ENCODE data around the gene HEY2.

The HEY2 gene

DNA sequence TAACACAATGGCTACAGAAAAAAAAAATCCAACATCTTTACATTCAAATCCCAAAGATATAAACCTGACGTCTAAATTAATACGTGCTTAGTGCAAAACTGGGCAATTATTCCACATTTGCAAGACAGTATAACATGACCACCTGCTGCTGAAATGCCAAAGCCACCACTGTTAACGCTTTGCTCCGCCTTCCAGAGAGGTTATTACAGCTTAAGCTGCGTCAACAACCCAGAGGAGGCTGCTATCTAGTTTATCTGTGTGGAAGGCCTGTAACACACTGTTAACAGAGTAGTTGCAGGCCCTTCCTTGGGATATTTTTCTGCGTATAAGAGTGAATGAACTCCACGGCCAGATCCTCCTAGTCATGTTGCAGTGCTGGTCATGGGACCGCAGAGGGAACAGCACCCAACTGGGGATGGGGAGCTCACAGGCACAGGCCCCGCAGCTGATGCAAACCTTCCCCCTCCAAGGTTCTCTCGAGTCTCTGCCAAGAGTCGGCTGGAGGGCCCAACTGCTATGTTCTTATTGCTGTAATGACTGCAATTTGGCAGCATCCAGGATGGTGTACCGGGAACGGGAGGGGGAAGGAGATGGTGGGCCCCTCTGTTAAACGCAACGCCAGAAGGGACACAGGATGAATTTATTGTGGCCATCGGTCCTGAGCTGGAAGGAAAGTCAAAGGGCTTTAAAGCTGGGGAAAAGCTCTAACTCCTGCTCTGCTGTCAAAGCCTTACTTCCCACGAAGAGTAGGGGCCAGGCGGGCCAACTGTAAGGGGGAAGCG lies 40.3 kb downstream of the HEY2 start:
- TF ChIP-seq, protein P1, sequence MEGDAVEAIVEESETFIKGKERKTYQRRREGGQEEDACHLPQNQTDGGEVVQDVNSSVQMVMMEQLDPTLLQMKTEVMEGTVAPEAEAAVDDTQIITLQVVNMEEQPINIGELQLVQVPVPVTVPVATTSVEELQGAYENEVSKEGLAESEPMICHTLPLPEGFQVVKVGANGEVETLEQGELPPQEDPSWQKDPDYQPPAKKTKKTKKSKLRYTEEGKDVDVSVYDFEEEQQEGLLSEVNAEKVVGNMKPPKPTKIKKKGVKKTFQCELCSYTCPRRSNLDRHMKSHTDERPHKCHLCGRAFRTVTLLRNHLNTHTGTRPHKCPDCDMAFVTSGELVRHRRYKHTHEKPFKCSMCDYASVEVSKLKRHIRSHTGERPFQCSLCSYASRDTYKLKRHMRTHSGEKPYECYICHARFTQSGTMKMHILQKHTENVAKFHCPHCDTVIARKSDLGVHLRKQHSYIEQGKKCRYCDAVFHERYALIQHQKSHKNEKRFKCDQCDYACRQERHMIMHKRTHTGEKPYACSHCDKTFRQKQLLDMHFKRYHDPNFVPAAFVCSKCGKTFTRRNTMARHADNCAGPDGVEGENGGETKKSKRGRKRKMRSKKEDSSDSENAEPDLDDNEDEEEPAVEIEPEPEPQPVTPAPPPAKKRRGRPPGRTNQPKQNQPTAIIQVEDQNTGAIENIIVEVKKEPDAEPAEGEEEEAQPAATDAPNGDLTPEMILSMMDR (conservative IDR thresholded peaks at IDR 0.05; ENCODE audit: control insufficient read depth, insufficient read depth, low read depth, low read length), result no peak
- DNase-seq (ENCODE audit: low read depth), result peak; percentile 58
- H3K4me3 ChIP-seq (ENCODE audit: control insufficient read depth, low read depth, low read length), result peak overlapping the region; percentile 92

DNA sequence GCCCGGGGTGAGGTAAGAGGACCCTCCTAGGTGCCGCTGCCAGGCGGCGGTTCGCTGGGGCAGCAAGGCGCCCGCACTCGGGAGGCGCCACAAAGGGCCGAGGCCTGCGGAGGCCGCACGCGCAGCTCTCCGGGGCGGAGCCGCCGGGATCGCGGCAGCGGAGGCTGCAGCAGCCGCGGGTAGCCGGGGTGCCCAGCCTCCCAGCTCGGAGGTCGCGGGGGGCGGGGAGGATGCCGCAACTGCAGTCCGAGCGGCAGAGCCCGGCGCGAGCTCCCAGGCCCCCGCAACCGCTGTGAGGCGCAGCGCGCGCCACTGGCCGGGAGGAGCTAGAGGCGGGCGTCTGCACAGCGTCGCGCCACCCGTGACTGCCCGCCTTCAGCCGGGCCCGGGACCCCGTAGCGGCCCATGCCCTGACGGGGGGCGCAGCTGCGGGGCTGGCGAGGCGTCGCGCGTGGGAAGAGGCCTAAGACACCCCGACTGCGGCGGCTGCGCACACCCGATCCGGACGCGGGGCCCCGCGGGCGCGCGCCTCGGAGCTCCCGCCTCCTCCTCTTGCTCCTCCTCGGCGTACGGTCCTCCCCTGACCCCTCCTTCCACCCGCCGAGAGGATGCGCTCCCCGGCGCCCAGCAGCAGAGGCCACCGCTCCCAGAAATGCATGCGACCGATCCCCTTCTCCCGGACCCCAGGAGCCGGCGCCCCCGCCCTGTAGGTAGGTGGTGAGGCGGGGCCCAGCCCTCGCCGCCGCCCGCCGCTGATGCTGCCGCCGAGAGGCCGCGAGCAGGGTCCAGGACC lies 41.1 kb downstream of the HEY2 start, which contains the start of gene NCOA7:
Gene NCOA7, plus strand, starts transcription at position 603 of the 793 bp plus-strand sequence. CDS start 24,395 bp downstream, outside the sequence.
- DNase-seq (ENCODE audit: low read depth), result peak; percentile 65
- peak within 1 kb of the TSS; percentile 92 for H3K4me3 ChIP-seq (ENCODE audit: control insufficient read depth, low read depth, low read length)
- TF ChIP-seq, protein P1 (conservative IDR thresholded peaks at IDR 0.05; ENCODE audit: control insufficient read depth, insufficient read depth, low read depth, low read length), result no peak

DNA sequence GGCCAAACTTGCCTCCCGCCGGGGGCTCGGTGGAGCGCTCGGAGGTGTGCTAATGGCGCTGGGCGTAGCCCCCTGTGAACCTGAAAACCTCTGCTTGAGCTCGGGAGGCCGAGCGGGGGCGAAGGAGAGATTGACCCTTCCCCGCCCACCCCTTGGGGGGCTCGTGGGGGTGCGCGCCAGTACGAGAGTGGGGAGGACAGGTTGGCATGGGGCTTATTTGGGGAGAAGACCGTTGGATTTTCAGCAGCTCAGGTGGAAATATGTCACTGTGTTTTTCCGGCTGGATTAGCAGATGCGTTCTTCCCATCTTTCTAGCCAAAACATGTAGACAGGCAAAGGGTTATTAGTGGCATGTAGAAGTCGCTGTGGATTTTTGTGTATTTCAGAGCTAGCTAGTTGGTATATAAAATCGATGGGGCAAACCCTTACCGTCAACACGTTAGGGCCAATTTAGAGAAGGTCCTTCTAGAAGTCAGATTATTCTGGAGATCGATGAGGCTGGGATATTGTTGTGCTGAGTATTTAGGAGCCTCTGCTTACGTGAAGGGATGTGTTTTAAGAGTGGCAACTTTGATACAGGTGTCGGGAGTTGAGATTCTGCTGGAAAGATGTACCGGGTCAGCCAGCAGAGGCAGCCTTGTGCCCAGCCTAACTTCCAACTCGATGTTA lies 41.9 kb downstream of the HEY2 start:
- peak; percentile 63 for DNase-seq (ENCODE audit: low read depth)
- peak overlapping the region; percentile 92 for H3K4me3 ChIP-seq (ENCODE audit: control insufficient read depth, low read depth, low read length)
- TF ChIP-seq, protein P1 (conservative IDR thresholded peaks at IDR 0.05; ENCODE audit: control insufficient read depth, insufficient read depth, low read depth, low read length), result peak; percentile 75

DNA sequence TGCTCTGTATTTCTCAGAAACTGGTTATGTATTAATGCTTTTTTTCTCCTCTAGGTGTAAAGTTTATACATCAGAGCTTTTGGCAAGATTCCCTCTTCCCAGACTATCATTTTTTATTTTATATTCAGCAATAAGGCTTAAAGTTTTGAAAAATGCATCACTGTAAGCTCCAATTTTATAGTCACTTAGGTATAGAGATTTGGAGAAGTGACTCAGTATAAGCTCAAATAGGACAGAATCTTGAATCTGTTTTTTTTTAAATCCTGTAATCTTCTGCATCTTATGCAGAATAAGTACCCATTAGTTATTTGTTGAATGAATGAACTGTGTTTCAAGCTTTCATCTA lies 42.4 kb downstream of the HEY2 start:
- no peak for DNase-seq (ENCODE audit: low read depth)
- TF ChIP-seq, protein P1 (conservative IDR thresholded peaks at IDR 0.05; ENCODE audit: control insufficient read depth, insufficient read depth, low read depth, low read length), result no peak
- peak overlapping the region; percentile 92 for H3K4me3 ChIP-seq (ENCODE audit: control insufficient read depth, low read depth, low read length)

DNA sequence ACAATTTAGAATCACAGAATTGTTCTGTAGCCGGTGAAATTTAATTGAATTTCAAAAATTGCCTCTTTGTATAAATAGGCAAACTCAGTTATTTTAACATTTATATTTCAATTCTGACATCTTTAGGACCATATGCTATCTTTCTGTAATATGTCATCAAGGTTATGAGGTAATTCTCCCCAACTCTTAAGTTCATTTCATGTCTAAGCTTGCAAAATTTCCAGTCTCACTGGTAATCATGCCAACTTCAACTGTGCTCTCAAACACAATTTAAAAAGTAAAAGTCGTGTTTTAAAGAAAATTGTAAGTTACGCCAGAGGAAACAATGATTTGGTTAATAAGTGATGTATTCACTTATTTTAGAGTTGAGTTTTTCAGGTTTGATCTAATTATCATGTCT lies 42.7 kb downstream of the HEY2 start:
- TF ChIP-seq, protein P1 (conservative IDR thresholded peaks at IDR 0.05; ENCODE audit: control insufficient read depth, insufficient read depth, low read depth, low read length), result no peak
- H3K4me3 ChIP-seq (ENCODE audit: control insufficient read depth, low read depth, low read length), result peak overlapping the region; percentile 34

DNA sequence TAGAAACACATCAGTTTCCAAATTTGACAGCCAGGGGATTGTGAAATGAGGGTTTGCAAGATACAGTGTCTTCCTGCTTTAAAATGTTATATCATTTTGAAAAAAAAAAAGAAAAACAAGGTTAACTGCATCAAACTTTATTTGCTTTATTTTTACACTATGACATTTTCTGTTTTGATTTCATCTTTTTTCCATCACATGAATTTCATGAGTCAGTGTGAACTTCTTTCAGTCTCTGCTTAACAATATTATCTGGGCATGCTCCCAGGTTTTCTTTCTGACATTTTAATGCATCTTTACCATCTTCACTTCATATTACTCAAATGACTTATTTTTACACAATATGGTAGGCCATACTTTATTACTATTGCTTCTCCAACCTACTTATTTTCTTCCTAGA lies 43.2 kb downstream of the HEY2 start:
- H3K4me3 ChIP-seq (ENCODE audit: control insufficient read depth, low read depth, low read length), result peak overlapping the region; percentile 34
- peak; percentile 76 for DNase-seq (ENCODE audit: low read depth)
- TF ChIP-seq, protein P1 (conservative IDR thresholded peaks at IDR 0.05; ENCODE audit: control insufficient read depth, insufficient read depth, low read depth, low read length), result no peak

More for the DNA sequence above, 42.7 kb downstream of the HEY2 start:
- no peak for DNase-seq (ENCODE audit: low read depth)

Measured in fibroblast of mammary gland (primary cell).